GM21528 (cell line): ENCODE data around the gene SNX3.

Experiments
- ATAC-seq: cut with Tn5 transposase; IDR thresholded peaks from one replicate; pipeline ENCODE4 v1.9.1; 2021; ENCODE audit warnings: mild to moderate bottlenecking, moderate library complexity; ENCODE audit not compliant: unreplicated experiment, low FRiP score

Gene SNX3

GRCh38 chr6:108209738-108210137, 51.1 kb downstream of the SNX3 start:
- no peak for ATAC-seq

- no peak for ATAC-seq
These were observed 53.8 kb downstream of the SNX3 start for GRCh38 chr6:108207013-108207412.

- no peak for ATAC-seq
These were observed 57.4 kb downstream of the SNX3 start for GRCh38 chr6:108203189-108204112.

- no peak for ATAC-seq
These were observed 60.2 kb downstream of the SNX3 start for GRCh38 chr6:108200631-108201030.

GRCh38 chr6:108200186-108200585, 60.7 kb downstream of the SNX3 start:
- ATAC-seq, result no peak

- ATAC-seq, result no peak
These were observed 61.9 kb downstream of the SNX3 start for GRCh38 chr6:108198761-108199498.

- ATAC-seq, result no peak
These were observed 65.6 kb downstream of the SNX3 start for GRCh38 chr6:108195209-108195608.

- no peak for ATAC-seq
These were observed 66.3 kb downstream of the SNX3 start for GRCh38 chr6:108194503-108194902.

- ATAC-seq, result no peak
These were observed 67.0 kb downstream of the SNX3 start for GRCh38 chr6:108193835-108194234.

GRCh38 chr6:108193131-108193530, 67.7 kb downstream of the SNX3 start:
- ATAC-seq, result no peak

GRCh38 chr6:108187519-108187918, 73.3 kb downstream of the SNX3 start:
- ATAC-seq, result no peak

- no peak for ATAC-seq
These were observed 74.6 kb downstream of the SNX3 start for GRCh38 chr6:108186226-108186625.

- no peak for ATAC-seq
These were observed 80.1 kb downstream of the SNX3 start for GRCh38 chr6:108180776-108181175.

- no peak for ATAC-seq
These were observed 80.6 kb downstream of the SNX3 start for GRCh38 chr6:108180266-108180665.

- ATAC-seq, result no peak
These were observed 81.1 kb downstream of the SNX3 start for GRCh38 chr6:108179741-108180140.

- no peak for ATAC-seq
These were observed 84.4 kb downstream of the SNX3 start for GRCh38 chr6:108176281-108177089.

GRCh38 chr6:108175592-108176279, 85.1 kb downstream of the SNX3 start:
- ATAC-seq, result no peak

GRCh38 chr6:108175176-108175591, 85.7 kb downstream of the SNX3 start:
- ATAC-seq, result no peak

- no peak for ATAC-seq
These were observed 86.3 kb downstream of the SNX3 start for GRCh38 chr6:108174371-108175175.
